Peyer's patch (tissue), 4 donors: ENCODE results near the gene KCNQ1. TPM values are rescaled to one million over a fixed set of nuclear protein-coding genes. Genes with fewer than 3 reads are reported as not detected.

Source experiments
- DNase-seq, 3 donors: peaks; one replicate each; pipeline ENCODE4 v3.0.0-alpha.2; 2017 to 2019
- H3K27ac ChIP-seq, 4 donors: fragments of 200-600 bp; sonication (generic); one replicate each; pipeline ENCODE4 v1.5.1; 2016 to 2019
- H3K27me3 ChIP-seq, 2 donors: fragments of 200-600 bp; sonication (generic); one replicate each; pipeline ENCODE4 v1.5.1; 2019
- H3K36me3 ChIP-seq, 3 donors: fragments of 200-600 bp; sonication (generic); one replicate each; pipeline ENCODE4 v1.5.1; 2016 to 2019
- H3K4me1 ChIP-seq, 4 donors: fragments of 200-600 bp; sonication (generic); one replicate each; pipeline ENCODE4 v1.5.1; 2016 to 2019
- H3K4me3 ChIP-seq, 4 donors: fragments of 200-600 bp; sonication (generic); 1 replicate in 3 of 4; 2 replicates in 1 of 4; pipeline ENCODE4 v1.5.1; 2016 to 2019; ENCODE audit warnings: mild to moderate bottlenecking in 1 of 4
- H3K9me3 ChIP-seq, 4 donors: fragments of 200-600 bp; sonication (generic); one replicate each; pipeline ENCODE4 v1.5.1; 2016 to 2019; ENCODE audit warnings: mild to moderate bottlenecking in 1 of 4
- CTCF ChIP-seq, 6 experiments: fragments of 450-650 bp in 4 of 6; fragments of 200-600 bp in 2 of 6; sonication (generic) in 1 of 6; IDR thresholded peaks; one replicate each; pipeline ENCODE4 v1.5.1; 2017 to 2019; ENCODE audit warnings: antibody characterized with exemption in 6 of 6, mild to moderate bottlenecking in 3 of 6, moderate library complexity in 1 of 6
- POLR2A ChIP-seq, 2 donors: fragments of 450-650 bp; IDR thresholded peaks; one replicate each; pipeline ENCODE4 v1.5.1; 2017; ENCODE audit warnings: antibody characterized with exemption in 2 of 2, mild to moderate bottlenecking in 2 of 2, moderate library complexity in 2 of 2
- total RNA-seq, 4 donors: library from RNA; depleted of rRNA; stranded (reverse); fragments of >200 nt; gene quantifications; one replicate each; pipeline ENCODE4 v1.1.0, GENCODE V29; 2016

KCNQ1 gene
- total RNA-seq, 4 donors from 2014 or later = 50.6 to 66.4 (median 54.2) TPM

- DNase-seq = no peak
- TF ChIP-seq CTCF (IDR thresholded peaks at IDR 0.05) (no peak), POLR2A (IDR thresholded peaks at IDR 0.05) (no peak)
- H3K27me3 ChIP-seq = no peaks in the 10 kb centered on the region
- H3K36me3 ChIP-seq = no peaks in the 10 kb centered on the region
- no peak overlapping the region for H3K27ac ChIP-seq
- H3K9me3 ChIP-seq = no peaks in the 10 kb centered on the region
- H3K4me3 ChIP-seq = no peak overlapping the region
- no peaks in the 10 kb centered on the region for H3K4me1 ChIP-seq
These were observed 32.5 kb upstream of the KCNQ1 start for GRCh38 chr11:2412323-2412722.

- TF ChIP-seq CTCF (IDR thresholded peaks at IDR 0.05) (no peak), POLR2A (IDR thresholded peaks at IDR 0.05) (no peak)
- Histone ChIP-seq H3K4me3 (no peak overlapping the region), H3K27ac (no peak overlapping the region)
These were observed 30.8 kb upstream of the KCNQ1 start for GRCh38 chr11:2413742-2414579.

GRCh38 chr11:2414616-2415015 lies 30.2 kb upstream of the KCNQ1 start:
- H3K36me3 ChIP-seq = no peaks in the 10 kb centered on the region
- no peak for DNase-seq
- H3K4me1 ChIP-seq = no peaks in the 10 kb centered on the region
- H3K27me3 ChIP-seq = no peaks in the 10 kb centered on the region
- no peaks in the 10 kb centered on the region for H3K9me3 ChIP-seq
- no peak overlapping the region for H3K27ac ChIP-seq
- no peak overlapping the region for H3K4me3 ChIP-seq
- TF ChIP-seq POLR2A (IDR thresholded peaks at IDR 0.05) = no peak
- no peak for TF ChIP-seq CTCF (IDR thresholded peaks at IDR 0.05)

More at GRCh38 chr11:2413742-2414579, 30.8 kb upstream of the KCNQ1 start:
- H3K36me3 ChIP-seq = no peaks in the 10 kb centered on the region
- no peaks in the 10 kb centered on the region for H3K4me1 ChIP-seq
- no peaks in the 10 kb centered on the region for H3K9me3 ChIP-seq
- no peaks in the 10 kb centered on the region for H3K27me3 ChIP-seq
- no peak for DNase-seq

- H3K4me3 ChIP-seq = no peak overlapping the region
- no peaks in the 10 kb centered on the region for H3K36me3 ChIP-seq
- no peak for TF ChIP-seq CTCF (IDR thresholded peaks at IDR 0.05)
- TF ChIP-seq POLR2A (IDR thresholded peaks at IDR 0.05) = no peak
- H3K4me1 ChIP-seq = peaks cover 0 to 4% (median under 1%) of the 10 kb centered on the region in 4 donors
- DNase-seq = no peak
- no peaks in the 10 kb centered on the region for H3K9me3 ChIP-seq
- no peak overlapping the region for H3K27ac ChIP-seq
- H3K27me3 ChIP-seq = no peaks in the 10 kb centered on the region
These were observed 29.6 kb upstream of the KCNQ1 start for GRCh38 chr11:2415171-2415570.

GRCh38 chr11:2415601-2416380 lies 29.0 kb upstream of the KCNQ1 start:
- no peak for DNase-seq
- Histone ChIP-seq H3K36me3 (no peaks in the 10 kb centered on the region), H3K4me1 (peaks cover 4 to 10% (median 6%) of the 10 kb centered on the region in 4 donors), H3K4me3 (no peak overlapping the region), H3K27ac (no peak overlapping the region), H3K27me3 (no peaks in the 10 kb centered on the region), H3K9me3 (no peaks in the 10 kb centered on the region)
- TF ChIP-seq CTCF (IDR thresholded peaks at IDR 0.05) = no peak
- no peak for TF ChIP-seq POLR2A (IDR thresholded peaks at IDR 0.05)
